Adrenal gland (tissue), 12 donors: ENCODE data around the gene NAALADL2. TPM values are rescaled to one million over a fixed set of nuclear protein-coding genes. Genes with fewer than 3 reads are reported as not detected.

ENCODE experiments used
- DNase-seq, 7 donors: peaks; one replicate each; pipeline ENCODE4 v3.0.0-alpha.2; 2019 to 2020
- H3K27ac ChIP-seq, 5 donors: fragments of 200-600 bp; sonication (generic) in 4 of 5; 1 replicate in 3 of 5; 2 replicates in 2 of 5; pipeline versions ENCODE4 v1.5.1 to v1.8.0; 2016 to 2020; ENCODE audit warnings: mild to moderate bottlenecking in 1 of 5
- H3K27me3 ChIP-seq: fragments of 200-600 bp; 2 replicates; pipeline ENCODE4 v1.8.0; 2021
- H3K36me3 ChIP-seq, 2 donors: fragments of 200-600 bp; replicated peaks in 1 of 2; 1 replicate in 1 of 2; 2 replicates in 1 of 2; pipeline versions ENCODE4 v1.5.1 to v1.8.0; 2018 to 2022
- H3K4me1 ChIP-seq, 2 donors: fragments of 200-600 bp; replicated peaks in 1 of 2; 1 replicate in 1 of 2; 2 replicates in 1 of 2; pipeline versions ENCODE4 v1.5.1 to v1.8.0; 2018 to 2021
- H3K4me3 ChIP-seq, 4 donors: fragments of 200-600 bp; sonication (generic) in 3 of 4; one replicate each; pipeline ENCODE4 v1.5.1; 2016 to 2018
- H3K9me3 ChIP-seq, 3 donors: fragments of 200-600 bp; sonication (generic) in 1 of 3; replicated peaks in 1 of 3; 1 replicate in 2 of 3; 2 replicates in 1 of 3; pipeline versions ENCODE4 v1.5.1 to v1.8.0; 2016 to 2021
- CTCF ChIP-seq, 6 experiments: fragments of 450-650 bp in 4 of 6; fragments of 200-600 bp in 2 of 6; sonication (generic) in 1 of 6; IDR thresholded peaks; 1 replicate in 5 of 6; 2 replicates in 1 of 6; pipeline versions ENCODE4 v1.5.1 to v1.8.0; 2016 to 2021; ENCODE audit warnings: antibody characterized with exemption in 6 of 6, mild to moderate bottlenecking in 2 of 6, moderate library complexity in 1 of 6
- POLR2A ChIP-seq, 2 donors: fragments of 450-650 bp; IDR thresholded peaks; one replicate each; pipeline ENCODE4 v1.6.1; 2017; ENCODE audit warnings: antibody characterized with exemption in 2 of 2, mild to moderate bottlenecking in 2 of 2, moderate library complexity in 1 of 2
- WGBS, 4 donors: extraction: QIAGEN DNeasy Blood & Tissue Kit in 2 of 4; methylation state at CpG; one replicate each; pipeline versions ENCODE4 v1.1.5 to v1.1.7; 2013 to 2017; 5-methylcytosine and 5-hydroxymethylcytosine counted together
- intact Hi-C, 2 donors: fragments of 100-400 bp; cut with DNase I; formaldehyde crosslinking; loops; one replicate each; pipeline versions ENCODE4 v1.14.1 to v1.15.0; 2022 to 2023
- polyA plus RNA-seq, 3 donors: library from polyadenylated mRNA; stranded (reverse); fragments of 200-250 nt in 2 of 3; fragments of 350-450 nt in 1 of 3; fragmentation: Illumina TruSeq in 1 of 3; extraction: RNeasy Lipid Tissue Mini Kit (QIAGEN cat#74804) in 1 of 3; gene quantifications; one replicate each; pipeline ENCODE4 v1.2.3, GENCODE V29; 2013 to 2014
- total RNA-seq, 9 donors: library from RNA; depleted of rRNA in 4 of 9; stranded (reverse); fragments of >200 nt in 4 of 9; fragments of 120-200 nt in 1 of 9; fragmentation: NEBNext Ultra II Directional in 1 of 9; extraction: Animal tissue kit (Norgen Biotek cat#: 25700) in 1 of 9; gene quantifications; one replicate each; pipeline versions ENCODE4 v1.1.0 to v1.2.4, GENCODE V29; 2013 to 2023
- donor health status: healthy with polysubstance abuse.
- donor health status: Bipolar disorder and iron deficiency.
- donor health status: DM: yes; HTN: yes; CAD: no.
- donor health status: DM: no; HTN: no; CAD: no.
- donor health status: DM: no; HTN: no; CAD: no.
- donor health status: DM: yes; HTN: yes; CAD: no.

NAALADL2 gene
- total and polyA plus RNA-seq, 12 donors = 0.24 to 7.8 (median 4.8) TPM

GRCh38 chr3:175729466-175729865, 870.3 kb downstream of the NAALADL2 start:
- 60 to 83% (median 67%) methylated on average over 3 of the region's 3 CpGs for WGBS, 4 donors
- no peak overlapping the region for H3K4me3 ChIP-seq
- H3K27ac ChIP-seq = no peak overlapping the region
- H3K4me1 ChIP-seq = no peaks in the 10 kb centered on the region
- no peaks in the 10 kb centered on the region for H3K36me3 ChIP-seq
- intact Hi-C loops = no loop called here
- DNase-seq = no peak
- H3K27me3 ChIP-seq = no peaks in the 10 kb centered on the region
- H3K9me3 ChIP-seq = no peaks in the 10 kb centered on the region
- TF ChIP-seq CTCF (IDR thresholded peaks at IDR 0.05) (no peak), POLR2A (IDR thresholded peaks at IDR 0.05) (no peak)

GRCh38 chr3:175731543-175731942, 872.4 kb downstream of the NAALADL2 start:
- Histone ChIP-seq H3K36me3 (no peaks in the 10 kb centered on the region), H3K9me3 (no peaks in the 10 kb centered on the region), H3K27me3 (no peaks in the 10 kb centered on the region), H3K4me1 (no peaks in the 10 kb centered on the region), H3K27ac (no peak overlapping the region), H3K4me3 (no peak overlapping the region)
- 72 to 87% (median 75%) methylated on average over 3 of the region's 3 CpGs for WGBS, 4 donors
- intact Hi-C loops = no loop called here
- DNase-seq = no peak
- TF ChIP-seq CTCF (IDR thresholded peaks at IDR 0.05) (no peak), POLR2A (IDR thresholded peaks at IDR 0.05) (no peak)

- intact Hi-C loops = no loop called here
- Histone ChIP-seq H3K27me3 (no peaks in the 10 kb centered on the region), H3K4me1 (no peaks in the 10 kb centered on the region), H3K27ac (no peak overlapping the region), H3K9me3 (no peaks in the 10 kb centered on the region), H3K36me3 (no peaks in the 10 kb centered on the region), H3K4me3 (no peak overlapping the region)
- 85 to 95% (median 91%) methylated on average over 2 of the region's 2 CpGs for WGBS, 4 donors
- no peak for DNase-seq
- TF ChIP-seq CTCF (IDR thresholded peaks at IDR 0.05) (no peak), POLR2A (IDR thresholded peaks at IDR 0.05) (no peak)
Measured at GRCh38 chr3:175732017-175732416, 872.9 kb downstream of the NAALADL2 start.

GRCh38 chr3:175735866-175736265, 876.7 kb downstream of the NAALADL2 start:
- Histone ChIP-seq H3K27ac (no peak overlapping the region), H3K9me3 (no peaks in the 10 kb centered on the region), H3K27me3 (no peaks in the 10 kb centered on the region), H3K36me3 (no peaks in the 10 kb centered on the region), H3K4me3 (no peak overlapping the region), H3K4me1 (no peaks in the 10 kb centered on the region)
- TF ChIP-seq CTCF (IDR thresholded peaks at IDR 0.05) (no peak), POLR2A (IDR thresholded peaks at IDR 0.05) (no peak)
- intact Hi-C loops = no loop called here
- 72 to 83% (median 80%) methylated on average over 3 of the region's 3 CpGs for WGBS, 4 donors
- no peak for DNase-seq
